CD14-positive monocyte (primary cell): ENCODE measurements around the gene NPPB. TPM values are rescaled to one million over a fixed set of nuclear protein-coding genes. Genes with fewer than 3 reads are reported as not detected.

Source experiments
- DNase-seq, 3 donors: peaks; one replicate each; pipeline ENCODE4 v3.0.0-alpha.2; 2011 to 2022
- H2AFZ ChIP-seq: 2 replicates; pipeline ENCODE4 v1.6.0; 2012; ENCODE audit warnings: mild to moderate bottlenecking, low read depth, low read length, inconsistent platforms; ENCODE audit not compliant: insufficient read depth, poor library complexity, severe bottlenecking
- H3K27ac ChIP-seq, 2 donors: 1 replicate in 1 of 2; 2 replicates in 1 of 2; pipeline ENCODE4 v1.5.1; 2012 to 2013; ENCODE audit warnings: low read length in 2 of 2, control low read depth in 1 of 2, inconsistent platforms in 1 of 2, low read depth in 1 of 2, mild to moderate bottlenecking in 1 of 2
- H3K27me3 ChIP-seq, 2 donors: one replicate each; pipeline versions ENCODE4 v1.6.0 to v1.6.1; 2011 to 2013; ENCODE audit warnings: low read length in 2 of 2; ENCODE audit not compliant: control insufficient read depth in 2 of 2, insufficient read depth in 2 of 2
- H3K36me3 ChIP-seq, 2 donors: replicated peaks in 1 of 2; 1 replicate in 1 of 2; 2 replicates in 1 of 2; pipeline versions ENCODE4 v1.5.1 to v1.6.1; 2012 to 2013; ENCODE audit warnings: low read length in 2 of 2, control low read depth in 1 of 2, inconsistent platforms in 1 of 2, mild to moderate bottlenecking in 1 of 2; ENCODE audit not compliant: insufficient read depth in 2 of 2, control insufficient read depth in 1 of 2
- H3K4me1 ChIP-seq, 2 donors: 1 replicate in 1 of 2; 2 replicates in 1 of 2; pipeline versions ENCODE4 v1.5.1 to v1.6.1; 2012 to 2013; ENCODE audit warnings: low read length in 2 of 2, control low read depth in 1 of 2, inconsistent platforms in 1 of 2, mild to moderate bottlenecking in 1 of 2, moderate library complexity in 1 of 2; ENCODE audit not compliant: insufficient read depth in 2 of 2, control insufficient read depth in 1 of 2
- H3K4me2 ChIP-seq: replicated peaks from 2 replicates; pipeline ENCODE3; 2012; ENCODE audit warnings: low read length, moderate library complexity, mild to moderate bottlenecking; ENCODE audit not compliant: poor library complexity, severe bottlenecking; ENCODE audit errors: extremely low read depth
- H3K4me3 ChIP-seq, 3 experiments: fragments of 200-600 bp in 1 of 3; sonication (generic) in 1 of 3; replicated peaks in 1 of 3; 1 replicate in 2 of 3; 2 replicates in 1 of 3; pipeline ENCODE4 v1.5.1; 2011 to 2013; ENCODE audit warnings: low read length in 3 of 3, mild to moderate bottlenecking in 3 of 3, control low read depth in 2 of 3, low read depth in 2 of 3, inconsistent platforms in 1 of 3, moderate library complexity in 1 of 3
- H3K79me2 ChIP-seq: 2 replicates; pipeline ENCODE4 v1.6.0; 2012; ENCODE audit warnings: mild to moderate bottlenecking, control low read depth, inconsistent platforms, low read length, moderate library complexity; ENCODE audit not compliant: insufficient read depth
- H3K9ac ChIP-seq: 2 replicates; pipeline ENCODE4 v1.6.0; 2017; ENCODE audit warnings: low read length, mild to moderate bottlenecking; ENCODE audit not compliant: insufficient read depth, poor library complexity, severe bottlenecking
- H3K9me3 ChIP-seq, 2 donors: replicated peaks in 1 of 2; 1 replicate in 1 of 2; 2 replicates in 1 of 2; pipeline versions ENCODE4 v1.5.1 to v1.6.1; 2012 to 2013; ENCODE audit warnings: low read length in 2 of 2, control low read depth in 1 of 2; ENCODE audit not compliant: control insufficient read depth in 1 of 2, insufficient read depth in 1 of 2
- H4K20me1 ChIP-seq: 2 replicates; pipeline ENCODE4 v1.6.0; 2012; ENCODE audit warnings: mild to moderate bottlenecking, low read length, control low read depth, moderate library complexity; ENCODE audit not compliant: insufficient read depth
- H3K27ac Mint-ChIP-seq, 7 donors: one replicate each; pipeline ENCODE4 v1.8.0; 2020; ENCODE audit warnings: mild to moderate bottlenecking in 7 of 7, mixed read lengths in 7 of 7, moderate library complexity in 6 of 7, inconsistent platforms in 2 of 7
- H3K27me3 Mint-ChIP-seq, 3 donors: one replicate each; pipeline ENCODE4 v1.8.0; 2021 to 2022; ENCODE audit warnings: low read depth in 3 of 3, mild to moderate bottlenecking in 3 of 3, mixed read lengths in 3 of 3, moderate library complexity in 3 of 3, inconsistent platforms in 1 of 3
- H3K36me3 Mint-ChIP-seq, 2 donors: one replicate each; pipeline ENCODE4 v1.8.0; 2020; ENCODE audit warnings: mixed read lengths in 2 of 2, inconsistent platforms in 1 of 2, mild to moderate bottlenecking in 1 of 2
- H3K4me1 Mint-ChIP-seq: one replicate; pipeline ENCODE4 v1.8.0; 2020; ENCODE audit warnings: mild to moderate bottlenecking, mixed read lengths
- H3K4me3 Mint-ChIP-seq, 2 donors: one replicate each; pipeline ENCODE4 v1.8.0; 2020; ENCODE audit warnings: mild to moderate bottlenecking in 2 of 2, mixed read lengths in 2 of 2, moderate library complexity in 1 of 2
- H3K9me3 Mint-ChIP-seq, 7 donors: one replicate each; pipeline ENCODE4 v1.8.0; 2020 to 2022; ENCODE audit warnings: mixed read lengths in 7 of 7, mild to moderate bottlenecking in 6 of 7, moderate library complexity in 6 of 7, inconsistent platforms in 2 of 7
- CTCF ChIP-seq: fragments of 200-600 bp; IDR thresholded peaks from one replicate; pipeline ENCODE4 v1.8.0; 2022; ENCODE audit warnings: antibody characterized with exemption, mild to moderate bottlenecking
- WGBS: methylation state at CpG from one replicate; pipeline ENCODE4 v1.1.5; 2013; ENCODE audit warnings: missing lambda C conversion rate; ENCODE audit not compliant: insufficient coverage; 5-methylcytosine and 5-hydroxymethylcytosine counted together
- intact Hi-C, 2 donors: fragments of 100-400 bp; cut with micrococcal nuclease; formaldehyde crosslinking; loops; one replicate each; pipeline versions ENCODE4 v1.15.0 to v1.15.1; 2023
- polyA plus RNA-seq, 3 donors: library from polyadenylated mRNA; depleted of rRNA in 1 of 3; unstranded in 2 of 3; stranded (reverse) in 1 of 3; fragments of 300-500 nt in 2 of 3; fragments of >200 nt in 1 of 3; fragmentation: Illumina TruSeq in 2 of 3; gene quantifications; 1 replicate in 2 of 3; 2 replicates in 1 of 3; pipeline ENCODE4 v1.2.3, GENCODE V29; 2012 to 2021

Gene NPPB
- polyA plus RNA-seq, 3 donors: not detected

GRCh38 chr1:11869650-11870207 lies 11.0 kb upstream of the NPPB start:
- H4K20me1 ChIP-seq: no peaks in the 10 kb centered on the region
- no peak overlapping the region for H2AFZ ChIP-seq
- no peak overlapping the region for H3K4me2 ChIP-seq
- Mint-ChIP-seq H3K4me1 (no peaks in the 10 kb centered on the region), H3K4me3 (no peak overlapping the region), H3K9me3 (no peaks in the 10 kb centered on the region), H3K27ac (no peak overlapping the region), H3K36me3 (no peaks in the 10 kb centered on the region), H3K27me3 (peaks cover 6 to 12% (median 12%) of the 10 kb centered on the region in 3 donors)
- H3K4me1 ChIP-seq: no peaks in the 10 kb centered on the region
- H3K27ac ChIP-seq: no peak overlapping the region
- no peak for DNase-seq
- H3K4me3 ChIP-seq: no peak overlapping the region
- 92% methylated on average over 3 of the region's 5 CpGs for WGBS
- H3K9me3 ChIP-seq: no peaks in the 10 kb centered on the region
- H3K9ac ChIP-seq: no peak overlapping the region
- intact Hi-C loops: no loop called here
- H3K27me3 ChIP-seq: no peaks in the 10 kb centered on the region
- no peaks in the 10 kb centered on the region for H3K36me3 ChIP-seq
- no peak for TF ChIP-seq CTCF
- no peaks in the 10 kb centered on the region for H3K79me2 ChIP-seq

- Histone ChIP-seq H3K4me2 (no peak overlapping the region), H3K27me3 (no peaks in the 10 kb centered on the region), H3K4me1 (no peaks in the 10 kb centered on the region), H3K27ac (no peak overlapping the region), H3K9ac (no peak overlapping the region), H3K9me3 (no peaks in the 10 kb centered on the region), H3K79me2 (no peaks in the 10 kb centered on the region), H2AFZ (no peak overlapping the region), H3K36me3 (no peaks in the 10 kb centered on the region), H3K4me3 (no peak overlapping the region), H4K20me1 (no peaks in the 10 kb centered on the region)
- H3K9me3 Mint-ChIP-seq: no peaks in the 10 kb centered on the region
- no peak for TF ChIP-seq CTCF
- no peak for DNase-seq
- intact Hi-C loops: no loop called here
- peaks cover 6 to 14% (median 13%) of the 10 kb centered on the region in 3 donors for H3K27me3 Mint-ChIP-seq
- no peaks in the 10 kb centered on the region for H3K36me3 Mint-ChIP-seq
- WGBS: no CpG with 5 or more reads among the region's 3 CpGs
- H3K27ac Mint-ChIP-seq: no peak overlapping the region
- H3K4me1 Mint-ChIP-seq: no peaks in the 10 kb centered on the region
- no peak overlapping the region for H3K4me3 Mint-ChIP-seq
These were observed 10.4 kb upstream of the NPPB start for GRCh38 chr1:11869104-11869503.
